Stimulated activated CD8-positive, alpha-beta memory T cell treated with anti-CD3 and anti-CD28 coated beads, Interleukin-15, amount 100 ng/mL, for 4 hours (primary cell): Measurements from ENCODE around the gene ROBO2.

Experiments
- DNase-seq, 2 donors: peaks; one replicate each; pipeline ENCODE4 v3.0.0-alpha.2; 2020; ENCODE audit warnings: low read depth in 2 of 2

ROBO2 gene

GRCh38 chr3:77052733-77053670 lies 13.1 kb downstream of the ROBO2 start:
- DNase-seq, result no peak

- no peak for DNase-seq
Observed at GRCh38 chr3:77053795-77054194, 13.9 kb downstream of the ROBO2 start.

- DNase-seq, result no peak
Observed at GRCh38 chr3:77055841-77056341, 16.0 kb downstream of the ROBO2 start.

- no peak for DNase-seq
Observed at GRCh38 chr3:77059354-77059753, 19.5 kb downstream of the ROBO2 start.

GRCh38 chr3:77063423-77063822 lies 23.5 kb downstream of the ROBO2 start:
- DNase-seq, result no peak

- no peak for DNase-seq
Observed at GRCh38 chr3:77065750-77066149, 25.9 kb downstream of the ROBO2 start.

GRCh38 chr3:77066829-77067228 lies 26.9 kb downstream of the ROBO2 start:
- DNase-seq, result no peak

GRCh38 chr3:77068808-77069207 lies 28.9 kb downstream of the ROBO2 start:
- DNase-seq, result no peak

GRCh38 chr3:77071364-77071763 lies 31.5 kb downstream of the ROBO2 start:
- DNase-seq, result no peak

- no peak for DNase-seq
Observed at GRCh38 chr3:77071809-77072208, 31.9 kb downstream of the ROBO2 start.

GRCh38 chr3:77072232-77072631 lies 32.3 kb downstream of the ROBO2 start:
- no peak for DNase-seq

GRCh38 chr3:77078279-77078678 lies 38.4 kb downstream of the ROBO2 start:
- no peak for DNase-seq

GRCh38 chr3:77079988-77080610 lies 40.2 kb downstream of the ROBO2 start:
- no peak for DNase-seq

- no peak for DNase-seq
Observed at GRCh38 chr3:77081240-77081661, 41.4 kb downstream of the ROBO2 start.

GRCh38 chr3:77084511-77084910 lies 44.6 kb downstream of the ROBO2 start:
- DNase-seq, result no peak

GRCh38 chr3:77086408-77086807 lies 46.5 kb downstream of the ROBO2 start:
- no peak for DNase-seq

- no peak for DNase-seq
Observed at GRCh38 chr3:77091809-77092208, 51.9 kb downstream of the ROBO2 start.

- no peak for DNase-seq
Observed at GRCh38 chr3:77093101-77093500, 53.2 kb downstream of the ROBO2 start.

GRCh38 chr3:77096145-77096544 lies 56.2 kb downstream of the ROBO2 start:
- no peak for DNase-seq

GRCh38 chr3:77096966-77097890 lies 57.3 kb downstream of the ROBO2 start:
- DNase-seq, result no peak

GRCh38 chr3:77102951-77103769 lies 63.3 kb downstream of the ROBO2 start:
- DNase-seq, result no peak
